ENCODE data around the gene RAET1L.
"Not testable (repeated sequence)": the region's sequence is repeated elsewhere in the genome, so short reads cannot be mapped to it uniquely, and the experiment has no call there.

GRCh38 chr6:150017186-150017521 is 8.2 kb downstream of the RAET1L start:
- not testable (repeated sequence) for TF ChIP-seq EZH2 (IDR thresholded peaks at IDR 0.05; ENCODE audit: borderline replicate concordance, insufficient read depth, low read depth, low read length, poor library complexity, severe bottlenecking)
- peak; percentile 44 for TF ChIP-seq CTCF (IDR thresholded peaks at IDR 0.05)

Measured in B cell (primary cell).